Large intestine (tissue), 3 donors: Measurements from ENCODE around the gene BACH2. TPM values are rescaled to one million over a fixed set of nuclear protein-coding genes. Genes with fewer than 3 reads are reported as not detected.
"Not testable (repeated sequence)": the region's sequence is repeated elsewhere in the genome, so short reads cannot be mapped to it uniquely, and the experiment has no call there.

Experiments used
- DNase-seq, 2 donors: peaks; one replicate each; pipeline versions ENCODE4 v3.0.0 to v3.0.0-alpha.2; 2013
- H3K27ac ChIP-seq: one replicate; pipeline ENCODE4 v1.5.1; 2013; ENCODE audit warnings: low read length
- H3K27me3 ChIP-seq: 2 replicates; pipeline ENCODE4 v1.6.1; 2013; ENCODE audit warnings: low read length; ENCODE audit not compliant: control insufficient read depth, insufficient read depth
- H3K36me3 ChIP-seq: 2 replicates; pipeline ENCODE4 v1.6.1; 2013; ENCODE audit warnings: low read length; ENCODE audit not compliant: control insufficient read depth, insufficient read depth
- H3K4me1 ChIP-seq: one replicate; pipeline ENCODE4 v1.6.1; 2013; ENCODE audit warnings: low read length; ENCODE audit not compliant: control insufficient read depth, insufficient read depth
- H3K4me3 ChIP-seq: one replicate; pipeline ENCODE4 v1.5.1; 2013; ENCODE audit warnings: low read length
- H3K9me3 ChIP-seq: one replicate; pipeline ENCODE4 v1.6.1; 2013; ENCODE audit warnings: mild to moderate bottlenecking, low read depth, low read length, moderate library complexity; ENCODE audit not compliant: control insufficient read depth
- WGBS: methylation state at CpG from one replicate; pipeline ENCODE4 v1.1.5; 2013; ENCODE audit warnings: low lambda C conversion rate; ENCODE audit not compliant: insufficient coverage; 5-methylcytosine and 5-hydroxymethylcytosine counted together
- polyA plus RNA-seq: library from polyadenylated mRNA; unstranded; fragments of 120-200 nt; gene quantifications from one replicate; pipeline ENCODE4 v1.2.1, GENCODE V29; 2013

BACH2 gene
- polyA plus RNA-seq, 1 donor = 2.8 TPM

- Histone ChIP-seq H3K27me3 (no peaks in the 10 kb centered on the region), H3K9me3 (no peaks in the 10 kb centered on the region), H3K27ac (no peak overlapping the region), H3K4me3 (no peak overlapping the region), H3K4me1 (no peaks in the 10 kb centered on the region), H3K36me3 (no peaks in the 10 kb centered on the region)
- no peak for DNase-seq
Measured at GRCh38 chr6:90170601-90171000, 126.0 kb downstream of the BACH2 start.

GRCh38 chr6:90169374-90169773 is 127.3 kb downstream of the BACH2 start:
- no peaks in the 10 kb centered on the region for H3K27me3 ChIP-seq
- H3K4me3 ChIP-seq = no peak overlapping the region
- H3K4me1 ChIP-seq = no peaks in the 10 kb centered on the region
- DNase-seq = no peak
- no peak overlapping the region for H3K27ac ChIP-seq
- no peaks in the 10 kb centered on the region for H3K36me3 ChIP-seq
- 36% methylated on average over 2 of the region's 4 CpGs for WGBS
- no peaks in the 10 kb centered on the region for H3K9me3 ChIP-seq

GRCh38 chr6:90168693-90169131 is 127.9 kb downstream of the BACH2 start:
- 67% methylated on average over 1 of the region's 4 CpGs for WGBS
- no peaks in the 10 kb centered on the region for H3K9me3 ChIP-seq
- no peaks in the 10 kb centered on the region for H3K36me3 ChIP-seq
- no peaks in the 10 kb centered on the region for H3K27me3 ChIP-seq
- H3K4me1 ChIP-seq = no peaks in the 10 kb centered on the region
- DNase-seq = no peak
- H3K4me3 ChIP-seq = no peak overlapping the region
- H3K27ac ChIP-seq = no peak overlapping the region

GRCh38 chr6:90167514-90168379 is 128.9 kb downstream of the BACH2 start:
- WGBS = no CpG with 5 or more reads among the region's 4 CpGs

GRCh38 chr6:90166155-90166924 is 130.3 kb downstream of the BACH2 start:
- H3K36me3 ChIP-seq, H3K27me3 ChIP-seq, H3K4me1 ChIP-seq, H3K9me3 ChIP-seq, DNase-seq, H3K27ac ChIP-seq, H3K4me3 ChIP-seq: not testable (repeated sequence)
- no CpG with 5 or more reads among the region's 7 CpGs for WGBS

More at GRCh38 chr6:90167514-90168379, 128.9 kb downstream of the BACH2 start:
- no peak overlapping the region for H3K4me3 ChIP-seq
- H3K9me3 ChIP-seq = no peaks in the 10 kb centered on the region
- DNase-seq = no peak
- H3K4me1 ChIP-seq = no peaks in the 10 kb centered on the region
- H3K27me3 ChIP-seq = no peaks in the 10 kb centered on the region
- no peak overlapping the region for H3K27ac ChIP-seq
- H3K36me3 ChIP-seq = no peaks in the 10 kb centered on the region

- Histone ChIP-seq H3K4me1 (no peaks in the 10 kb centered on the region), H3K36me3 (no peaks in the 10 kb centered on the region), H3K27ac (no peak overlapping the region), H3K9me3 (no peaks in the 10 kb centered on the region), H3K4me3 (no peak overlapping the region), H3K27me3 (no peaks in the 10 kb centered on the region)
- no peak for DNase-seq
- WGBS = 67% methylated on average over 3 of the region's 8 CpGs
Measured at GRCh38 chr6:90162648-90163387, 133.8 kb downstream of the BACH2 start.

GRCh38 chr6:90160013-90160412 is 136.6 kb downstream of the BACH2 start:
- Histone ChIP-seq H3K27me3 (no peaks in the 10 kb centered on the region), H3K4me3 (no peak overlapping the region), H3K9me3 (no peaks in the 10 kb centered on the region), H3K27ac (no peak overlapping the region), H3K4me1 (no peaks in the 10 kb centered on the region), H3K36me3 (no peaks in the 10 kb centered on the region)
- WGBS = 60% methylated on average over 1 of the region's 3 CpGs
- DNase-seq = no peak

GRCh38 chr6:90159452-90159851 is 137.2 kb downstream of the BACH2 start:
- Histone ChIP-seq H3K9me3 (no peaks in the 10 kb centered on the region), H3K4me3 (no peak overlapping the region), H3K36me3 (no peaks in the 10 kb centered on the region), H3K27me3 (no peaks in the 10 kb centered on the region), H3K4me1 (no peaks in the 10 kb centered on the region), H3K27ac (no peak overlapping the region)
- 73% methylated on average over 2 of the region's 2 CpGs for WGBS
- DNase-seq = no peak

- no peak for DNase-seq
- no peaks in the 10 kb centered on the region for H3K36me3 ChIP-seq
- H3K4me1 ChIP-seq = no peaks in the 10 kb centered on the region
- H3K4me3 ChIP-seq = no peak overlapping the region
- H3K27ac ChIP-seq = no peak overlapping the region
- no peaks in the 10 kb centered on the region for H3K9me3 ChIP-seq
- no peaks in the 10 kb centered on the region for H3K27me3 ChIP-seq
- WGBS = 30% methylated on average over 4 of the region's 5 CpGs
Measured at GRCh38 chr6:90158936-90159335, 137.7 kb downstream of the BACH2 start.

GRCh38 chr6:90157441-90157840 is 139.2 kb downstream of the BACH2 start:
- no peak overlapping the region for H3K4me3 ChIP-seq
- no peaks in the 10 kb centered on the region for H3K36me3 ChIP-seq
- H3K27me3 ChIP-seq = no peaks in the 10 kb centered on the region
- H3K4me1 ChIP-seq = no peaks in the 10 kb centered on the region
- H3K9me3 ChIP-seq = no peaks in the 10 kb centered on the region
- no peak for DNase-seq
- no peak overlapping the region for H3K27ac ChIP-seq
- WGBS = 100% methylated on average over 1 of the region's 7 CpGs
